K562 (cell line): ENCODE data around the gene TEX52. TPM values are rescaled to one million over a fixed set of nuclear protein-coding genes. Genes with fewer than 3 reads are reported as not detected.

Source experiments
- ATAC-seq: fragments of 200-7000 bp; cut with Tn5 transposase; 3 replicates; pipeline ENCODE4 v1.9.1; 2020; ENCODE audit warnings: moderate library complexity
- BruUV-seq: library from RNA; stranded (reverse); fragments of 400-500 nt; replicated peaks from 2 replicates; lab custom pipeline; 2021; lab: Mats Ljungman, UMichigan
- CTCF ChIA-PET: fragments of 300-600 bp; formaldehyde crosslinking; extraction: SDS; loops from one replicate; lab custom pipeline; 2021; ENCODE audit warnings: low intra/inter-chr PET ratio; lab: Yijun Ruan, JAX
- POLR2A ChIA-PET: fragments of 300-600, 350-650 bp; sonication (Branson Sonifier 250); formaldehyde crosslinking; extraction: SDS; loops from one replicate; lab custom pipeline; 2021; ENCODE audit warnings: antibody characterized with exemption, inconsistent platforms; lab: Yijun Ruan, JAX
- DNase-seq, 4 experiments: peaks; one replicate each; pipeline versions ENCODE4 v3.0.0 to v3.0.0-alpha.2; 2011 to 2018; ENCODE audit warnings: low spot score in 3 of 4, mixed read lengths in 3 of 4; ENCODE audit errors: extremely low read depth in 1 of 4
- FAIRE-seq: peaks from 2 replicates; lab custom pipeline; 2011; peaks lifted over from hg19 to GRCh38; lab: Jason Lieb, UNC
- H2AFZ ChIP-seq: 2 replicates; pipeline ENCODE4 v1.6.0; 2011; ENCODE audit warnings: low read depth, low read length, control low read depth, inconsistent platforms
- H3K27ac ChIP-seq: fragments of 200-600 bp; 3 replicates; pipeline ENCODE4 v1.8.0; 2011; ENCODE audit warnings: low read depth, mild to moderate bottlenecking, control low read depth, inconsistent platforms, low read length, moderate library complexity, mixed read lengths; ENCODE audit errors: extremely low read depth
- H3K27me3 ChIP-seq, 2 experiments: fragments of 300-600 bp in 1 of 2; 2 replicates in 1 of 2; 3 replicates in 1 of 2; pipeline versions ENCODE4 v1.6.0 to v1.8.0; 2011; ENCODE audit warnings: inconsistent platforms in 2 of 2, low read length in 2 of 2, mild to moderate bottlenecking in 1 of 2, mixed read lengths in 1 of 2, moderate library complexity in 1 of 2; ENCODE audit not compliant: control insufficient read depth in 2 of 2, insufficient read depth in 2 of 2
- H3K36me3 ChIP-seq: fragments of 300-600 bp; 3 replicates; pipeline ENCODE4 v1.8.0; 2011; ENCODE audit warnings: mild to moderate bottlenecking, low read length, inconsistent platforms; ENCODE audit not compliant: control insufficient read depth, insufficient read depth
- H3K4me1 ChIP-seq, 2 experiments: fragments of 200-600 bp in 1 of 2; replicated peaks in 1 of 2; 2 replicates in 1 of 2; 3 replicates in 1 of 2; pipeline versions ENCODE4 v1.5.1 to v1.8.0; 2011; ENCODE audit warnings: inconsistent platforms in 2 of 2, low read length in 2 of 2, mild to moderate bottlenecking in 1 of 2, mixed read lengths in 1 of 2, moderate library complexity in 1 of 2; ENCODE audit not compliant: control insufficient read depth in 2 of 2, insufficient read depth in 2 of 2
- H3K4me2 ChIP-seq: 2 replicates; pipeline ENCODE4 v1.6.1; 2011; ENCODE audit warnings: low read length, control low read depth, inconsistent platforms, mixed read lengths; ENCODE audit not compliant: insufficient read depth
- H3K4me3 ChIP-seq: fragments of 200-600 bp; sonication (generic), shearing (Covaris generic); 2 replicates; pipeline ENCODE4 v1.5.1; 2016; ENCODE audit warnings: control low read depth, inconsistent platforms
- H3K79me2 ChIP-seq: fragments of 200-600 bp; 3 replicates; pipeline ENCODE4 v1.8.0; 2011; ENCODE audit warnings: low read length, inconsistent platforms; ENCODE audit not compliant: control insufficient read depth, insufficient read depth
- H3K9ac ChIP-seq, 2 experiments: 2 replicates each; pipeline versions ENCODE4 v1.6.0 to v1.6.1; 2011; ENCODE audit warnings: low read depth in 2 of 2, low read length in 2 of 2, control low read depth in 1 of 2, inconsistent platforms in 1 of 2, mild to moderate bottlenecking in 1 of 2, mixed read lengths in 1 of 2; ENCODE audit not compliant: insufficient read depth in 1 of 2
- H3K9me1 ChIP-seq: one replicate; pipeline ENCODE4 v1.6.0; 2011; ENCODE audit warnings: inconsistent platforms, mild to moderate bottlenecking, low read length, moderate library complexity; ENCODE audit not compliant: control insufficient read depth, insufficient read depth
- H3K9me3 ChIP-seq: replicated peaks from 2 replicates; pipeline ENCODE4 v1.5.1; 2011; ENCODE audit warnings: low read depth, low read length, inconsistent platforms; ENCODE audit not compliant: control insufficient read depth, insufficient read depth
- H4K20me1 ChIP-seq: replicated peaks from 2 replicates; pipeline ENCODE4 v1.6.1; 2011; ENCODE audit warnings: low read length, inconsistent platforms, mixed read lengths; ENCODE audit not compliant: control insufficient read depth, insufficient read depth
- ARHGAP35 ChIP-seq: fragments of 450-650 bp; IDR thresholded peaks from 2 replicates; pipeline ENCODE4 v1.6.1; 2018; ENCODE audit not compliant: partially characterized antibody
- DNMT1 ChIP-seq: fragments of 450-650 bp; IDR thresholded peaks from 2 replicates; pipeline ENCODE4 v1.6.1; 2016; ENCODE audit warnings: antibody characterized with exemption, mild to moderate bottlenecking
- FOXA3 ChIP-seq, 2 experiments: fragments of 450-650 bp in 1 of 2; sonication (generic) in 1 of 2; formaldehyde crosslinking; IDR thresholded peaks in 1 of 2; conservative IDR thresholded peaks in 1 of 2; 2 replicates each; pipeline versions ENCODE4 v1.4.0 to v1.8.0; 2020 to 2022; ENCODE audit warnings: mild to moderate bottlenecking in 2 of 2, missing genetic modification reagents in 1 of 2
- GABPA ChIP-seq: fragments of 200-800 bp; sonication (Bioruptor generic); conservative IDR thresholded peaks from 2 replicates; pipeline ENCODE4 v1.6.1; 2016; ENCODE audit warnings: low read depth, missing genetic modification characterization, missing compliant biosample characterization
- JUNB ChIP-seq: fragments of 450-650 bp; formaldehyde crosslinking; conservative IDR thresholded peaks from 2 replicates; pipeline ENCODE4 v1.4.0; 2020; ENCODE audit warnings: mild to moderate bottlenecking
- KAT2B ChIP-seq: IDR thresholded peaks from one replicate; pipeline ENCODE4 v1.6.1; 2012; ENCODE audit warnings: low read depth, mild to moderate bottlenecking, control low read depth, inconsistent platforms, low read length, moderate library complexity
- KDM4B ChIP-seq, 2 experiments: fragments of 450-650 bp in 1 of 2; sonication (generic) in 1 of 2; IDR thresholded peaks; 2 replicates each; pipeline ENCODE4 v1.6.1; 2016 to 2017; ENCODE audit warnings: borderline replicate concordance in 2 of 2, antibody characterized with exemption in 1 of 2, low read depth in 1 of 2, mild to moderate bottlenecking in 1 of 2
- SETDB1 ChIP-seq: IDR thresholded peaks from one replicate; pipeline ENCODE4 v1.6.1; 2012; ENCODE audit warnings: low read length, control low read depth, inconsistent platforms
- SRF ChIP-seq, 2 experiments: fragments of 250-450, 450-650 bp in 1 of 2; sonication (Bioruptor Pico) in 1 of 2; sonication (generic) in 1 of 2; formaldehyde crosslinking; IDR thresholded peaks; 2 replicates each; pipeline versions ENCODE4 v1.5.0 to v1.5.1; 2020 to 2022; ENCODE audit warnings: mild to moderate bottlenecking in 1 of 2, missing genetic modification reagents in 1 of 2
- ZBTB34 ChIP-seq: fragments of 250-450 bp; sonication (Bioruptor Pico); IDR thresholded peaks from 2 replicates; pipeline ENCODE4 v1.8.0; 2021; ENCODE audit warnings: mild to moderate bottlenecking, moderate library complexity
- ZNF12 ChIP-seq: sonication (generic); formaldehyde crosslinking; IDR thresholded peaks from 2 replicates; pipeline ENCODE4 v1.4.0; 2020; ENCODE audit warnings: mild to moderate bottlenecking, missing genetic modification reagents
- ZNF347 ChIP-seq: fragments of 450-650 bp; formaldehyde crosslinking; IDR thresholded peaks from 2 replicates; pipeline ENCODE4 v1.4.0; 2020; ENCODE audit warnings: low read depth, mild to moderate bottlenecking, moderate library complexity
- ZNF398 ChIP-seq: fragments of 250-450 bp; sonication (Bioruptor Pico); IDR thresholded peaks from 2 replicates; pipeline ENCODE4 v1.8.0; 2021; ENCODE audit warnings: moderate library complexity, mild to moderate bottlenecking, inconsistent platforms
- ZNF707 ChIP-seq: fragments of 250-450 bp; sonication (Bioruptor Pico); conservative IDR thresholded peaks from 2 replicates; pipeline ENCODE4 v1.8.0; 2022; ENCODE audit warnings: inconsistent platforms, mild to moderate bottlenecking, moderate library complexity
- WGBS: fragments of 100-300 bp; shearing (Covaris generic); methylation state at CpG from one replicate; pipeline ENCODE4 v1.1.6; 2016; ENCODE audit warnings: low coverage, mixed read lengths; ENCODE audit not compliant: insufficient coverage; ENCODE audit errors: missing lambda C conversion rate; 5-methylcytosine and 5-hydroxymethylcytosine counted together
- in situ Hi-C: fragments of 300-500 bp; cut with MboI; formaldehyde crosslinking; loops from 4 replicates; pipeline ENCODE4 v1.15.0; 2018; ENCODE audit warnings: inconsistent platforms, mixed read lengths
- intact Hi-C: fragments of 100-400 bp; cut with micrococcal nuclease; formaldehyde crosslinking; loops from 2 replicates; pipeline ENCODE4 v1.14.2; 2022
- polyA plus RNA-seq, 8 experiments: library from polyadenylated mRNA; depleted of rRNA in 4 of 8; stranded (reverse) in 5 of 8; unstranded in 3 of 8; fragments of >200 nt; fragmentation: Nextera tagmentation in 2 of 8; fragmentation: Illumina TruSeq in 1 of 8; extraction: Ambion mirVana in 2 of 8; extraction: Trizol in 1 of 8; gene quantifications; 2 replicates each; pipeline versions ENCODE4 v1.2.1 to v1.2.3, GENCODE V29; 2011 to 2014; ENCODE audit warnings: inconsistent platforms in 1 of 8, missing spikeins in 1 of 8
- total RNA-seq, 7 experiments: library from RNA; depleted of rRNA in 6 of 7; stranded (reverse); fragments of >200 nt in 6 of 7; fragmentation: Illumina TruSeq in 2 of 7; extraction: Trizol in 2 of 7; gene quantifications; 2 replicates each; pipeline versions ENCODE4 v1.2.1 to v1.2.3, GENCODE V29; 2011 to 2021; ENCODE audit warnings: low replicate concordance in 1 of 7

Gene TEX52
- total and polyA plus RNA-seq, 9 of the 15 experiments (the other 6 are each of a cell fraction or from before 2014, with no cell fraction given), result not detected

GRCh38 chr12:2826036-2826435 lies 30.8 kb downstream of the TEX52 start:
- 100% methylated on average over 2 of the region's 3 CpGs for WGBS
- Histone ChIP-seq H4K20me1 (no peaks in the 10 kb centered on the region), H3K4me1 (no peaks in the 10 kb centered on the region), H3K4me2 (no peak overlapping the region), H3K9me1 (no peaks in the 10 kb centered on the region), H3K27ac (no peak overlapping the region), H3K36me3 (peaks cover 61% of the 10 kb centered on the region; the same call in 1 of the 3 replicates), H3K9ac (no peak overlapping the region), H3K9me3 (no peaks in the 10 kb centered on the region), H3K79me2 (no peaks in the 10 kb centered on the region), H2AFZ (no peak overlapping the region), H3K4me3 (no peak overlapping the region), H3K27me3 (no peaks in the 10 kb centered on the region)
- ChIA-PET CTCF (no interaction called here), POLR2A (no interaction called here)
- BruUV-seq, result no TSS peak
- no peak for ATAC-seq
- in situ Hi-C loops, result no loop called here
- no peak for TF ChIP-seq JUNB (CRISPR knock-in tag)
- TF ChIP-seq DNMT1, result no peak
- no peak for TF ChIP-seq ARHGAP35
- no peak for TF ChIP-seq ZBTB34 (CRISPR knock-in tag)
- TF ChIP-seq KAT2B, result no peak
- no peak for TF ChIP-seq ZNF12 (CRISPR knock-in tag)
- no peak for TF ChIP-seq ZNF707 (CRISPR knock-in tag)
- TF ChIP-seq ZNF347 (CRISPR knock-in tag), result no peak
- no peak for TF ChIP-seq ZNF398 (CRISPR knock-in tag)
- TF ChIP-seq SRF (CRISPR knock-in tag; IDR thresholded peaks at IDR 0.05), result no peak
- no peak for TF ChIP-seq FOXA3 (CRISPR knock-in tag; conservative IDR thresholded peaks at IDR 0.05 in 1 of 2, IDR thresholded peaks at IDR 0.05 in 1 of 2)
- no peak for TF ChIP-seq GABPA (tag)
- no peak for TF ChIP-seq SETDB1
- no peak for TF ChIP-seq KDM4B (IDR thresholded peaks at IDR 0.05; ENCODE audit: borderline replicate concordance in 2 of 2, low read depth in 1 of 2)
- DNase-seq, result no peak
- no peak for FAIRE-seq
- intact Hi-C loops, result no loop called here
